Gastrocnemius medialis (tissue), 4 donors: Measurements from ENCODE around the gene ANKRD34A. TPM values are rescaled to one million over a fixed set of nuclear protein-coding genes. Genes with fewer than 3 reads are reported as not detected.

Experiments
- ATAC-seq, 2 donors: fragments of 150-250 bp; one replicate each; pipeline ENCODE4 v1.9.1; 2016
- DNase-seq, 2 donors: peaks; one replicate each; pipeline ENCODE4 v3.0.0-alpha.2; 2019
- H3K27ac ChIP-seq, 4 donors: fragments of 200-600 bp; sonication (generic); 1 replicate in 1 of 4; 2 replicates in 3 of 4; pipeline ENCODE4 v1.5.1; 2016 to 2018; ENCODE audit warnings: mild to moderate bottlenecking in 2 of 4, moderate library complexity in 1 of 4
- H3K27me3 ChIP-seq, 3 donors: fragments of 200-600 bp; sonication (generic) in 2 of 3; 1 replicate in 1 of 3; 2 replicates in 2 of 3; pipeline versions ENCODE4 v1.5.1 to v1.6.0; 2016 to 2019; ENCODE audit warnings: mild to moderate bottlenecking in 1 of 3, moderate library complexity in 1 of 3
- H3K36me3 ChIP-seq, 2 donors: fragments of 200-600 bp; sonication (generic) in 1 of 2; one replicate each; pipeline ENCODE4 v1.5.1; 2017 to 2018
- H3K4me1 ChIP-seq, 2 donors: fragments of 200-600 bp; sonication (generic) in 1 of 2; one replicate each; pipeline ENCODE4 v1.5.1; 2016 to 2017; ENCODE audit warnings: mild to moderate bottlenecking in 2 of 2
- H3K4me3 ChIP-seq, 4 donors: fragments of 200-600 bp; sonication (generic) in 3 of 4; 1 replicate in 1 of 4; 2 replicates in 3 of 4; pipeline ENCODE4 v1.5.1; 2016 to 2019; ENCODE audit warnings: mild to moderate bottlenecking in 2 of 4
- H3K9me3 ChIP-seq, 3 donors: fragments of 200-600 bp; sonication (generic) in 2 of 3; 1 replicate in 1 of 3; 2 replicates in 2 of 3; pipeline ENCODE4 v1.5.1; 2016 to 2019
- CTCF ChIP-seq, 5 experiments: fragments of 450-650 bp in 3 of 5; fragments of 200-600 bp in 2 of 5; sonication (generic) in 2 of 5; IDR thresholded peaks in 4 of 5; conservative IDR thresholded peaks in 1 of 5; 1 replicate in 4 of 5; 2 replicates in 1 of 5; pipeline ENCODE4 v1.5.1; 2016 to 2019; ENCODE audit warnings: antibody characterized with exemption in 5 of 5, mild to moderate bottlenecking in 3 of 5, moderate library complexity in 3 of 5
- POLR2A ChIP-seq, 2 donors: fragments of 450-650 bp; IDR thresholded peaks; one replicate each; pipeline ENCODE4 v1.6.1; 2017; ENCODE audit warnings: antibody characterized with exemption in 2 of 2, mild to moderate bottlenecking in 2 of 2, moderate library complexity in 2 of 2
- in situ Hi-C, 4 donors: fragments of 200-750 bp; cut with MboI; loops; one replicate each; pipeline versions ENCODE4 v1.15.0 to v1.8.0; 2017; ENCODE audit warnings: low sequenced_read_pairs in 4 of 4
- intact Hi-C: fragments of 100-400 bp; cut with DNase I; formaldehyde crosslinking; loops from one replicate; pipeline ENCODE4 v1.15.1; 2023; ENCODE audit warnings: low total_unique reads
- total RNA-seq, 4 donors: library from RNA; depleted of rRNA; stranded (reverse); fragments of >200 nt; gene quantifications; one replicate each; pipeline versions ENCODE4 v1.1.0 to v1.2.3, GENCODE V29; 2016

ANKRD34A gene
- total RNA-seq = 10 to 100 TPM in 1 of 4 donors, 1 to 10 TPM in 3; 3.3 to 19.0 (median 6.7) TPM

GRCh38 chr1:145964328-145965118, at the start of gene ANKRD34A, which contains the start of gene POLR3GL:
Gene ANKRD34A, minus strand, starts transcription at chr1:145964575. Its CDS starts 2,816 bp downstream, at chr1:145961759.
Gene POLR3GL, plus strand, starts transcription at chr1:145964690. Its CDS starts 10,176 bp downstream, at chr1:145974866.
- DNase-seq (peak; percentile 97), ATAC-seq (peak; percentile 81 to 88)
- intact Hi-C loops = loop anchor here (2.0 kb wide), 2 partner anchors 14 to 72 kb away; no protein-coding TSS in a partner anchor
- Histone ChIP-seq H3K36me3 (peaks cover 0 to 6% of the 10 kb centered on the region in 2 donors), H3K9me3 (no peaks in the 10 kb centered on the region), H3K4me1 (peaks cover 26 to 31% of the 10 kb centered on the region in 2 donors), H3K27ac (peak within 1 kb of the TSS; percentile 88 to 99 (median 96)), H3K4me3 (peak within 1 kb of the TSS; percentile 67 to 82 (median 73)), H3K27me3 (no peaks in the 10 kb centered on the region)
- in situ Hi-C loops = no loop called here
- no peak for TF ChIP-seq CTCF (IDR thresholded peaks at IDR 0.05 in 4 of 5, conservative IDR thresholded peaks at IDR 0.05 in 1 of 5)
- TF ChIP-seq POLR2A (IDR thresholded peaks at IDR 0.05) = peak; percentile 91 to 97

GRCh38 chr1:146013559-146013922, 49.2 kb upstream of the ANKRD34A start:
- H3K36me3 ChIP-seq = no peaks in the 10 kb centered on the region
- H3K27me3 ChIP-seq = no peaks in the 10 kb centered on the region
- peak overlapping the region; percentile 7 to 40 (median 20) for H3K27ac ChIP-seq
- intact Hi-C loops = loop anchor here (1.0 kb wide), 2 partner anchors 36 to 168 kb away; partner anchors contain the start of gene NUDT17
- TF ChIP-seq CTCF (IDR thresholded peaks at IDR 0.05 in 4 of 5, conservative IDR thresholded peaks at IDR 0.05 in 1 of 5) (no peak), POLR2A (IDR thresholded peaks at IDR 0.05) (no peak)
- no peak for DNase-seq
- ATAC-seq = peak in 1 of 2 donors; percentile 22
- no peak overlapping the region for H3K4me3 ChIP-seq
- H3K4me1 ChIP-seq = peaks cover 5 to 21% of the 10 kb centered on the region in 2 donors
- H3K9me3 ChIP-seq = no peaks in the 10 kb centered on the region
- in situ Hi-C loops = loop anchor here (5.0 to 10.0 kb wide), 7 partner anchors 36 to 171 kb away; partner anchors contain the start of genes NUDT17 (in 2 of the 4) and PEX11B (in 1 of the 4)

GRCh38 chr1:146012703-146013558, 48.6 kb upstream of the ANKRD34A start:
- ATAC-seq (peak; percentile 68 to 75), DNase-seq (no peak)
- TF ChIP-seq POLR2A (IDR thresholded peaks at IDR 0.05) (no peak), CTCF (IDR thresholded peaks at IDR 0.05 in 4 of 5, conservative IDR thresholded peaks at IDR 0.05 in 1 of 5) (peak; percentile 67 to 77 (median 73))
- Histone ChIP-seq H3K9me3 (no peaks in the 10 kb centered on the region), H3K4me1 (peaks cover 5 to 17% of the 10 kb centered on the region in 2 donors), H3K4me3 (no peak overlapping the region), H3K36me3 (no peaks in the 10 kb centered on the region), H3K27ac (peak overlapping the region; percentile 7 to 40 (median 20)), H3K27me3 (no peaks in the 10 kb centered on the region)
- intact Hi-C loops = loop anchor here (1.0 kb wide), 2 partner anchors 36 to 168 kb away; partner anchors contain the start of gene NUDT17
- in situ Hi-C loops = loop anchor here (5.0 to 10.0 kb wide), 7 partner anchors 36 to 171 kb away; partner anchors contain the start of genes NUDT17 (in 2 of the 4) and PEX11B (in 1 of the 4)

- H3K4me3 ChIP-seq = no peak overlapping the region
- peak overlapping the region; percentile 42 to 95 (median 62) for H3K27ac ChIP-seq
- in situ Hi-C loops = loop anchor here (5.0 to 10.0 kb wide), 7 partner anchors 33 to 168 kb away; partner anchors contain the start of genes NUDT17 (in 2 of the 4) and PEX11B (in 1 of the 4)
- intact Hi-C loops = no loop called here
- no peaks in the 10 kb centered on the region for H3K36me3 ChIP-seq
- H3K27me3 ChIP-seq = no peaks in the 10 kb centered on the region
- no peaks in the 10 kb centered on the region for H3K9me3 ChIP-seq
- ATAC-seq (no peak), DNase-seq (no peak)
- peaks cover 26 to 35% of the 10 kb centered on the region in 2 donors for H3K4me1 ChIP-seq
- TF ChIP-seq POLR2A (IDR thresholded peaks at IDR 0.05) = peak in 1 of 2 donors; percentile 12
- no peak for TF ChIP-seq CTCF (IDR thresholded peaks at IDR 0.05 in 4 of 5, conservative IDR thresholded peaks at IDR 0.05 in 1 of 5)
Observed at GRCh38 chr1:146010126-146010738, 45.9 kb upstream of the ANKRD34A start.
